Measurements from ENCODE around the gene TSPY4. TPM values are rescaled to one million over a fixed set of nuclear protein-coding genes. Genes with fewer than 3 reads are reported as not detected.
"Not testable (repeated sequence)": the region's sequence is repeated elsewhere in the genome, so short reads cannot be mapped to it uniquely, and the experiment has no call there.

Gene TSPY4, protein sequence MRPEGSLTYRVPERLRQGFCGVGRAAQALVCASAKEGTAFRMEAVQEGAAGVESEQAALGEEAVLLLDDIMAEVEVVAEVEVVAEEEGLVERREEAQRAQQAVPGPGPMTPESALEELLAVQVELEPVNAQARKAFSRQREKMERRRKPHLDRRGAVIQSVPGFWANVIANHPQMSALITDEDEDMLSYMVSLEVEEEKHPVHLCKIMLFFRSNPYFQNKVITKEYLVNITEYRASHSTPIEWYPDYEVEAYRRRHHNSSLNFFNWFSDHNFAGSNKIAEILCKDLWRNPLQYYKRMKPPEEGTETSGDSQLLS
- total RNA-seq (2021) (not detected in 3 replicates), Bru-seq, nascent RNA (not detected)
- long read RNA-seq, experiment 1: 0 reads
- long read RNA-seq, experiment 2: 0 reads
- long read RNA-seq, experiment 3: 0 reads

DNA sequence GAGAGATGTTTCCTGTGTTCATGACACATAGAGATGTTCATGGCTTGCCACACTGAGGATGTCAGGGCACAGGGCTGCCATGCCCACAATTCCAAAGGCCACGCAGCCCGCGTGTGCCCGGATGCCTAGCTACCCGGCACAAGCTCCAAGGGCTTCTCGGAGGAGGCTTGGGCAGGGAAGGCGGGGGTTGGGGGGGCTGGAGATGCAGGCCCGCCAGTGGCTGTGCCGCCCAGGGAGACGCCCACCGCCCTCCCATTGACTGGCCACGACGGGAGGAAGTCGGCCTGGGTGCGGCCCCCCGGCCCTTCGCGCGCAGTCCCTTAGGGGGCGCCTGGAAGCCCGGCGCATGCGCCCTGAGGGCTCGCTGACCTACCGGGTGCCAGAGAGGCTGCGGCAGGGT is at the start of gene TSPY4:
TSPY4 (plus strand) TSS at position 301 of the 400 bp plus-strand sequence; CDS start at position 347, 46 bp downstream.
- POLR2A ChIA-PET; DNase-seq (ENCODE audit: low spot score); H3K9me3 Mint-ChIP-seq; H3K4me1 Mint-ChIP-seq; H3K27ac Mint-ChIP-seq; H3K36me3 Mint-ChIP-seq; CTCF ChIA-PET; H3K4me3 Mint-ChIP-seq; ATAC-seq; H3K27me3 Mint-ChIP-seq (ENCODE audit: low read depth): not testable (repeated sequence)

DNA sequence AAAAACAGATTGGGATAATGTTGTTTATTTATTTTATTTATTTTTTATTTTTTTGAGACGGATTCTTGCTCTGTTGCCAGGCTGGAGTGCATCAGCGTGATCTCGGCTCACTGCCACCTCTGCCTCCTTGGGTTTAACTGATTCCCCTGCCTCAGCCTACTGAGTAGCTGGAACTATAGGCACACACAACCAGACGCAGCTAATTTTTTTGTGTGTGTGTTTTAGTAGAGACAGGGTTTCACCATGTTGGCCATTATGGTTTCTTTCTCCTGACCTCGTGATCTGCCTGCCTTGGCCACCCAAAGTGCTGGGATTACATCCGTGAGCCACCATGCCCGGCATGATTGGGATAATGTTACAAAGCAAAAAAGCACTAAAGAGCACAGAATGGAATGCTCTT is 16.3 kb upstream of the TSPY4 start:
- ATAC-seq: no peak
- H3K36me3 Mint-ChIP-seq: no peaks in the 10 kb centered on the region
- no peak overlapping the region for H3K4me3 Mint-ChIP-seq
- no peak overlapping the region for H3K27ac Mint-ChIP-seq
- H3K4me1 Mint-ChIP-seq: no peaks in the 10 kb centered on the region
- no peaks in the 10 kb centered on the region for H3K9me3 Mint-ChIP-seq
- ChIA-PET CTCF (no interaction called here), POLR2A (no interaction called here)
- TF ChIP-seq, protein P1, sequence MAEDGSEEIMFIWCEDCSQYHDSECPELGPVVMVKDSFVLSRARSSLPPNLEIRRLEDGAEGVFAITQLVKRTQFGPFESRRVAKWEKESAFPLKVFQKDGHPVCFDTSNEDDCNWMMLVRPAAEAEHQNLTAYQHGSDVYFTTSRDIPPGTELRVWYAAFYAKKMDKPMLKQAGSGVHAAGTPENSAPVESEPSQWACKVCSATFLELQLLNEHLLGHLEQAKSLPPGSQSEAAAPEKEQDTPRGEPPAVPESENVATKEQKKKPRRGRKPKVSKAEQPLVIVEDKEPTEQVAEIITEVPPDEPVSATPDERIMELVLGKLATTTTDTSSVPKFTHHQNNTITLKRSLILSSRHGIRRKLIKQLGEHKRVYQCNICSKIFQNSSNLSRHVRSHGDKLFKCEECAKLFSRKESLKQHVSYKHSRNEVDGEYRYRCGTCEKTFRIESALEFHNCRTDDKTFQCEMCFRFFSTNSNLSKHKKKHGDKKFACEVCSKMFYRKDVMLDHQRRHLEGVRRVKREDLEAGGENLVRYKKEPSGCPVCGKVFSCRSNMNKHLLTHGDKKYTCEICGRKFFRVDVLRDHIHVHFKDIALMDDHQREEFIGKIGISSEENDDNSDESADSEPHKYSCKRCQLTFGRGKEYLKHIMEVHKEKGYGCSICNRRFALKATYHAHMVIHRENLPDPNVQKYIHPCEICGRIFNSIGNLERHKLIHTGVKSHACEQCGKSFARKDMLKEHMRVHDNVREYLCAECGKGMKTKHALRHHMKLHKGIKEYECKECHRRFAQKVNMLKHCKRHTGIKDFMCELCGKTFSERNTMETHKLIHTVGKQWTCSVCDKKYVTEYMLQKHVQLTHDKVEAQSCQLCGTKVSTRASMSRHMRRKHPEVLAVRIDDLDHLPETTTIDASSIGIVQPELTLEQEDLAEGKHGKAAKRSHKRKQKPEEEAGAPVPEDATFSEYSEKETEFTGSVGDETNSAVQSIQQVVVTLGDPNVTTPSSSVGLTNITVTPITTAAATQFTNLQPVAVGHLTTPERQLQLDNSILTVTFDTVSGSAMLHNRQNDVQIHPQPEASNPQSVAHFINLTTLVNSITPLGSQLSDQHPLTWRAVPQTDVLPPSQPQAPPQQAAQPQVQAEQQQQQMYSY (CRISPR knock-in tag; IDR thresholded peaks at IDR 0.05): no peak
- no peak for TF ChIP-seq KAT7 (CRISPR knock-in tag; IDR thresholded peaks at IDR 0.05; ENCODE audit: borderline replicate concordance)
- TF ChIP-seq GTF2I (CRISPR knock-in tag; conservative IDR thresholded peaks at IDR 0.05): no peak
- no peak for TF ChIP-seq ZNF219 (CRISPR knock-in tag; IDR thresholded peaks at IDR 0.05; ENCODE audit: borderline replicate concordance)
- no peak for TF ChIP-seq ZNF396 (CRISPR knock-in tag; IDR thresholded peaks at IDR 0.05; ENCODE audit: borderline replicate concordance)
- TF ChIP-seq, protein P2, sequence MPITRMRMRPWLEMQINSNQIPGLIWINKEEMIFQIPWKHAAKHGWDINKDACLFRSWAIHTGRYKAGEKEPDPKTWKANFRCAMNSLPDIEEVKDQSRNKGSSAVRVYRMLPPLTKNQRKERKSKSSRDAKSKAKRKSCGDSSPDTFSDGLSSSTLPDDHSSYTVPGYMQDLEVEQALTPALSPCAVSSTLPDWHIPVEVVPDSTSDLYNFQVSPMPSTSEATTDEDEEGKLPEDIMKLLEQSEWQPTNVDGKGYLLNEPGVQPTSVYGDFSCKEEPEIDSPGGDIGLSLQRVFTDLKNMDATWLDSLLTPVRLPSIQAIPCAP (CRISPR knock-in tag; IDR thresholded peaks at IDR 0.05): no peak
- TF ChIP-seq, protein P3, sequence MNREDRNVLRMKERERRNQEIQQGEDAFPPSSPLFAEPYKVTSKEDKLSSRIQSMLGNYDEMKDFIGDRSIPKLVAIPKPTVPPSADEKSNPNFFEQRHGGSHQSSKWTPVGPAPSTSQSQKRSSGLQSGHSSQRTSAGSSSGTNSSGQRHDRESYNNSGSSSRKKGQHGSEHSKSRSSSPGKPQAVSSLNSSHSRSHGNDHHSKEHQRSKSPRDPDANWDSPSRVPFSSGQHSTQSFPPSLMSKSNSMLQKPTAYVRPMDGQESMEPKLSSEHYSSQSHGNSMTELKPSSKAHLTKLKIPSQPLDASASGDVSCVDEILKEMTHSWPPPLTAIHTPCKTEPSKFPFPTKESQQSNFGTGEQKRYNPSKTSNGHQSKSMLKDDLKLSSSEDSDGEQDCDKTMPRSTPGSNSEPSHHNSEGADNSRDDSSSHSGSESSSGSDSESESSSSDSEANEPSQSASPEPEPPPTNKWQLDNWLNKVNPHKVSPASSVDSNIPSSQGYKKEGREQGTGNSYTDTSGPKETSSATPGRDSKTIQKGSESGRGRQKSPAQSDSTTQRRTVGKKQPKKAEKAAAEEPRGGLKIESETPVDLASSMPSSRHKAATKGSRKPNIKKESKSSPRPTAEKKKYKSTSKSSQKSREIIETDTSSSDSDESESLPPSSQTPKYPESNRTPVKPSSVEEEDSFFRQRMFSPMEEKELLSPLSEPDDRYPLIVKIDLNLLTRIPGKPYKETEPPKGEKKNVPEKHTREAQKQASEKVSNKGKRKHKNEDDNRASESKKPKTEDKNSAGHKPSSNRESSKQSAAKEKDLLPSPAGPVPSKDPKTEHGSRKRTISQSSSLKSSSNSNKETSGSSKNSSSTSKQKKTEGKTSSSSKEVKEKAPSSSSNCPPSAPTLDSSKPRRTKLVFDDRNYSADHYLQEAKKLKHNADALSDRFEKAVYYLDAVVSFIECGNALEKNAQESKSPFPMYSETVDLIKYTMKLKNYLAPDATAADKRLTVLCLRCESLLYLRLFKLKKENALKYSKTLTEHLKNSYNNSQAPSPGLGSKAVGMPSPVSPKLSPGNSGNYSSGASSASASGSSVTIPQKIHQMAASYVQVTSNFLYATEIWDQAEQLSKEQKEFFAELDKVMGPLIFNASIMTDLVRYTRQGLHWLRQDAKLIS (CRISPR knock-in tag; IDR thresholded peaks at IDR 0.05; ENCODE audit: borderline replicate concordance): no peak
- TF ChIP-seq SMAD3 (CRISPR knock-in tag; IDR thresholded peaks at IDR 0.05; ENCODE audit: borderline replicate concordance): no peak
- TF ChIP-seq, protein P4, sequence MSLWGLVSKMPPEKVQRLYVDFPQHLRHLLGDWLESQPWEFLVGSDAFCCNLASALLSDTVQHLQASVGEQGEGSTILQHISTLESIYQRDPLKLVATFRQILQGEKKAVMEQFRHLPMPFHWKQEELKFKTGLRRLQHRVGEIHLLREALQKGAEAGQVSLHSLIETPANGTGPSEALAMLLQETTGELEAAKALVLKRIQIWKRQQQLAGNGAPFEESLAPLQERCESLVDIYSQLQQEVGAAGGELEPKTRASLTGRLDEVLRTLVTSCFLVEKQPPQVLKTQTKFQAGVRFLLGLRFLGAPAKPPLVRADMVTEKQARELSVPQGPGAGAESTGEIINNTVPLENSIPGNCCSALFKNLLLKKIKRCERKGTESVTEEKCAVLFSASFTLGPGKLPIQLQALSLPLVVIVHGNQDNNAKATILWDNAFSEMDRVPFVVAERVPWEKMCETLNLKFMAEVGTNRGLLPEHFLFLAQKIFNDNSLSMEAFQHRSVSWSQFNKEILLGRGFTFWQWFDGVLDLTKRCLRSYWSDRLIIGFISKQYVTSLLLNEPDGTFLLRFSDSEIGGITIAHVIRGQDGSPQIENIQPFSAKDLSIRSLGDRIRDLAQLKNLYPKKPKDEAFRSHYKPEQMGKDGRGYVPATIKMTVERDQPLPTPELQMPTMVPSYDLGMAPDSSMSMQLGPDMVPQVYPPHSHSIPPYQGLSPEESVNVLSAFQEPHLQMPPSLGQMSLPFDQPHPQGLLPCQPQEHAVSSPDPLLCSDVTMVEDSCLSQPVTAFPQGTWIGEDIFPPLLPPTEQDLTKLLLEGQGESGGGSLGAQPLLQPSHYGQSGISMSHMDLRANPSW (CRISPR knock-in tag; conservative IDR thresholded peaks at IDR 0.05; ENCODE audit: low read depth): no peak
- TF ChIP-seq, protein P5, sequence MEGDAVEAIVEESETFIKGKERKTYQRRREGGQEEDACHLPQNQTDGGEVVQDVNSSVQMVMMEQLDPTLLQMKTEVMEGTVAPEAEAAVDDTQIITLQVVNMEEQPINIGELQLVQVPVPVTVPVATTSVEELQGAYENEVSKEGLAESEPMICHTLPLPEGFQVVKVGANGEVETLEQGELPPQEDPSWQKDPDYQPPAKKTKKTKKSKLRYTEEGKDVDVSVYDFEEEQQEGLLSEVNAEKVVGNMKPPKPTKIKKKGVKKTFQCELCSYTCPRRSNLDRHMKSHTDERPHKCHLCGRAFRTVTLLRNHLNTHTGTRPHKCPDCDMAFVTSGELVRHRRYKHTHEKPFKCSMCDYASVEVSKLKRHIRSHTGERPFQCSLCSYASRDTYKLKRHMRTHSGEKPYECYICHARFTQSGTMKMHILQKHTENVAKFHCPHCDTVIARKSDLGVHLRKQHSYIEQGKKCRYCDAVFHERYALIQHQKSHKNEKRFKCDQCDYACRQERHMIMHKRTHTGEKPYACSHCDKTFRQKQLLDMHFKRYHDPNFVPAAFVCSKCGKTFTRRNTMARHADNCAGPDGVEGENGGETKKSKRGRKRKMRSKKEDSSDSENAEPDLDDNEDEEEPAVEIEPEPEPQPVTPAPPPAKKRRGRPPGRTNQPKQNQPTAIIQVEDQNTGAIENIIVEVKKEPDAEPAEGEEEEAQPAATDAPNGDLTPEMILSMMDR (IDR thresholded peaks at IDR 0.05): no peak
- TF ChIP-seq, protein P6, sequence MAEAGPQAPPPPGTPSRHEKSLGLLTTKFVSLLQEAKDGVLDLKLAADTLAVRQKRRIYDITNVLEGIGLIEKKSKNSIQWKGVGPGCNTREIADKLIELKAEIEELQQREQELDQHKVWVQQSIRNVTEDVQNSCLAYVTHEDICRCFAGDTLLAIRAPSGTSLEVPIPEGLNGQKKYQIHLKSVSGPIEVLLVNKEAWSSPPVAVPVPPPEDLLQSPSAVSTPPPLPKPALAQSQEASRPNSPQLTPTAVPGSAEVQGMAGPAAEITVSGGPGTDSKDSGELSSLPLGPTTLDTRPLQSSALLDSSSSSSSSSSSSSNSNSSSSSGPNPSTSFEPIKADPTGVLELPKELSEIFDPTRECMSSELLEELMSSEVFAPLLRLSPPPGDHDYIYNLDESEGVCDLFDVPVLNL (CRISPR knock-in tag; IDR thresholded peaks at IDR 0.05; ENCODE audit: borderline replicate concordance, low read depth): no peak
- no peak for TF ChIP-seq PRRX2 (CRISPR knock-in tag; IDR thresholded peaks at IDR 0.05)
- TF ChIP-seq EMX1 (CRISPR knock-in tag; IDR thresholded peaks at IDR 0.05): no peak
- no peak for TF ChIP-seq CREM (CRISPR knock-in tag; IDR thresholded peaks at IDR 0.05)
- no peak for DNase-seq (ENCODE audit: low spot score)
- no peaks in the 10 kb centered on the region for H3K27me3 Mint-ChIP-seq (ENCODE audit: low read depth)

DNA sequence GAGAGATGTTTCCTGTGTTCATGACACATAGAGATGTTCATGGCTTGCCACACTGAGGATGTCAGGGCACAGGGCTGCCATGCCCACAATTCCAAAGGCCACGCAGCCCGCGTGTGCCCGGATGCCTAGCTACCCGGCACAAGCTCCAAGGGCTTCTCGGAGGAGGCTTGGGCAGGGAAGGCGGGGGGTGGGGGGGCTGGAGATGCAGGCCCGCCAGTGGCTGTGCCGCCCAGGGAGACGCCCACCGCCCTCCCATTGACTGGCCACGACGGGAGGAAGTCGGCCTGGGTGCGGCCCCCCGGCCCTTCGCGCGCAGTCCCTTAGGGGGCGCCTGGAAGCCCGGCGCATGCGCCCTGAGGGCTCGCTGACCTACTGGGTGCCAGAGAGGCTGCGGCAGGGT is 20.2 kb downstream of the TSPY4 start, which contains the start of gene TSPY8:
TSPY8 (plus strand) TSS at position 301 of the 400 bp plus-strand sequence; CDS start at position 347, 46 bp downstream.
- H3K4me1 Mint-ChIP-seq; H3K4me3 Mint-ChIP-seq; H3K36me3 Mint-ChIP-seq; DNase-seq (ENCODE audit: low spot score); H3K9me3 Mint-ChIP-seq; ATAC-seq; H3K27ac Mint-ChIP-seq; H3K27me3 Mint-ChIP-seq (ENCODE audit: low read depth); CTCF ChIA-PET; POLR2A ChIA-PET: not testable (repeated sequence)
